OCI-LY3 (cell line): ENCODE measurements around the gene LGI4.

Source experiments
- EZH2phosphoT487 ChIP-seq: fragments of 200-600 bp; shearing (Covaris generic); IDR thresholded peaks from 2 replicates; pipeline ENCODE4 v1.6.1; 2018; ENCODE audit warnings: antibody characterized with exemption, mixed run types, low read depth
- TF ChIP-seq, protein P1 (sequence below): fragments of 200-600, 300-600 bp; sonication (generic); IDR thresholded peaks from 2 replicates; pipeline ENCODE4 v1.5.1; 2014; ENCODE audit warnings: antibody characterized with exemption, low read length, low read depth

DNA sequence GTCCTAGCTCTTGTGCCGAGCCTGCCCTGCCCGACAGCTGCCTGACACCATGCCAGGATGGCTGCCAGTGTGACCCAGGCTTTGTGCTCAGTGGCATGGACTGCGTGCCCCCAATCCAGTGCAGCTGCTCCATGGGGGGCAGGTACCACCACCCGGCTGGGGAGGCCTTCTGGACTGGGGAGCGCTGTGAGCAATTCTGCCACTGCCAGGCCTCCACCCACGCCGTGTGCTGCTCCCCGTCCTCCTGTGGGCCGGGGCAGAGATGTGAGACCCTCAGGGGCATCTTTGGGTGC, 28.6 kb downstream of the LGI4 start:
- no peak for TF ChIP-seq EZH2phosphoT487
- TF ChIP-seq, protein P1, sequence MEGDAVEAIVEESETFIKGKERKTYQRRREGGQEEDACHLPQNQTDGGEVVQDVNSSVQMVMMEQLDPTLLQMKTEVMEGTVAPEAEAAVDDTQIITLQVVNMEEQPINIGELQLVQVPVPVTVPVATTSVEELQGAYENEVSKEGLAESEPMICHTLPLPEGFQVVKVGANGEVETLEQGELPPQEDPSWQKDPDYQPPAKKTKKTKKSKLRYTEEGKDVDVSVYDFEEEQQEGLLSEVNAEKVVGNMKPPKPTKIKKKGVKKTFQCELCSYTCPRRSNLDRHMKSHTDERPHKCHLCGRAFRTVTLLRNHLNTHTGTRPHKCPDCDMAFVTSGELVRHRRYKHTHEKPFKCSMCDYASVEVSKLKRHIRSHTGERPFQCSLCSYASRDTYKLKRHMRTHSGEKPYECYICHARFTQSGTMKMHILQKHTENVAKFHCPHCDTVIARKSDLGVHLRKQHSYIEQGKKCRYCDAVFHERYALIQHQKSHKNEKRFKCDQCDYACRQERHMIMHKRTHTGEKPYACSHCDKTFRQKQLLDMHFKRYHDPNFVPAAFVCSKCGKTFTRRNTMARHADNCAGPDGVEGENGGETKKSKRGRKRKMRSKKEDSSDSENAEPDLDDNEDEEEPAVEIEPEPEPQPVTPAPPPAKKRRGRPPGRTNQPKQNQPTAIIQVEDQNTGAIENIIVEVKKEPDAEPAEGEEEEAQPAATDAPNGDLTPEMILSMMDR: no peak
